Left hindlimb (tissue), 1 donor: ENCODE data around the gene NAV3.
"Not testable (repeated sequence)": the region's sequence is repeated elsewhere in the genome, so short reads cannot be mapped to it uniquely, and the experiment has no call there.

ENCODE experiments used
- DNase-seq: peaks from one replicate; pipeline ENCODE4 v3.0.0-alpha.2; 2018

The NAV3 gene

DNA sequence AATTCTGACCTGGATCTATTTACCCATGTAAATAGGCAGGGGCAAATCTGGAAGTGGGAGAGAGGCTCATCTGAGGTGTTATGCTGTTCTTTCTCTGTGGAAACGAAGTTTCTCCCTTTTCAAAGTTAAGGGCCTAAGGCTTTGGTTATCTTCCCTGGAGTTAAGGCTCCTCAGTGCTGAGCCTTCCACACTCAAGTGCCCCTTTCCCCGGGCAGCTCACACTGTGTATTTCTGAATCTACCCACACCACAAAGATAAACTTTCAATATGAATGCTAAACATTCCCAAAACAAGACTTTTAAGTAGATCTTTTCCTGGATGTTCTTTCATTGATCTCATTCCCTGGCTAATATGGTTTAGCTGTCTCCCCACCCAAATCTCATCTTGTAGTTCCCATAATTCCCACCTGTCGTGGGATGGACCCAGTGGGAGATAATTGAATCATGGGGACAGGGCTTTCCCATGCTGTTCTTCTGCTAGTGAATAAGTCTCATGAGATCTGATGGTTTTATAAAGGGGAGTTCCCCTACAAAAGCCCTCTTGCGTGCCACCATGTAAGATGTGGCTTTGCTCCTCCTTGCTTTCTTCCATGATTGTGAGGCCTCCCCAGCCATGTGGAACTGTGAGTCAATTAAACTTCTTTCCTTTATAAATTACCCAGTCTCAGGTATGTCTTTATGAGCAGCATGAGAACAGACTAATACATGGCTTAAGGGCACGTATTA lies 251.1 kb downstream of the NAV3 start:
- DNase-seq: no peak

- DNase-seq: no peak
Measured at GRCh38 chr12:78085542-78086182, 255.0 kb downstream of the NAV3 start.

- no peak for DNase-seq
Measured at GRCh38 chr12:78086553-78087362, 256.1 kb downstream of the NAV3 start.

GRCh38 chr12:78087363-78087675 lies 256.6 kb downstream of the NAV3 start:
- DNase-seq: no peak

DNA sequence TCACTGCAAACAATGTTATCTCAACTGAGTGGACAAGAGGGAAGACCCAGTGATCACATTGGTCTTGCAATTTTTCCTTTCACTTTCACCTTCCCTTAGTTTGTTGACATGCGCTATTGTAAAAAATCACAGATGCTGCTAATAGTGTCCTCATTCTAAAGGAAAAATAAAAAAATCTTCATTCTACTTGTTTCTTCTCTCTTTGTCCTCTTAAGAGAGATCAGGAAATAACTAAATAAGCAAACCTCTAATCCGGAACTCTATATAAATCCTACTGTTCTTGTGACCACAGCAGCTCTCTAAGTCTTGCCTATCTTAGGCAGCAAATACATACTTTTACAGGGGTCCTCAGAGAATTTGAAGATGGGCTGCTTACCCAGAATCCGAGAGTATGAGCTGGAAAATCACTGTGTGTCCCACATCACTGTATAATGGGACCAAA lies 257.7 kb downstream of the NAV3 start:
- no peak for DNase-seq

DNA sequence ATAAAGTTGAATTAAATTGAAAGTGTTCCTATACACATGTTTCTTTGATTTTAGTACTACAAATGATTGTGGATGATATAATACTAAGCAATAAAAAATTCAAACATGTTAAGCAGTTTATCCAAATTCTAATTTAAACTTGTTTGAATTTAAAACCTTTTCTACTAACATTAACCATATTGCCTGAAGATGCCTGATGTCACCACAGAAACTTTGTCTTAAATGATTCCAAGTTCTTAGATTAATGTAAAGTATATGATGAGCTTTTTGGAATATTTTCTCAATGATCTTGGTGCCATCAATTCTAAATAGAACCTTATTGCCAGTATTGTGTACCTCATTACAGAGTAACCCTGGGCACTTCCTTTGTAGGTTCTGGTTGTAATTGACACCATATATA lies 259.6 kb downstream of the NAV3 start:
- DNase-seq: no peak

DNA sequence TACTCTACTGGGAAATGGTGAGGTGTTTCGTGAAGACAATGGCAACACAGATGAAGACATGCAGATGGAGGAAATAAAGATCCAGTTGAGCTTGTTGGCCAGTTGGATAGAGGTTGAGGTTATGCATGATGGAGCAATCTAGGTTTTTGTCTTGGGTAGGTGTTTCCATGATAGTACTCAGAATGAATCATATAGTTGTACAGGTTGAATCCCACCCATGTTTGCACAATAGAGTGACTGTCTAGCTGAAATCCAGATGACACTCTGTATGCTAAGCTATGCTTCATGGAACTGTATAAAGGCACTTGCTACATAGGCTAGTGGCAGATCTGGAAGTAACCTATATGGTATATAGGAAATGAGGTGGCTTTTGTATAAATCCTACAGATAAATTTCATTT lies 264.9 kb downstream of the NAV3 start:
- no peak for DNase-seq

GRCh38 chr12:78096909-78097597 lies 266.4 kb downstream of the NAV3 start:
- no peak for DNase-seq

DNA sequence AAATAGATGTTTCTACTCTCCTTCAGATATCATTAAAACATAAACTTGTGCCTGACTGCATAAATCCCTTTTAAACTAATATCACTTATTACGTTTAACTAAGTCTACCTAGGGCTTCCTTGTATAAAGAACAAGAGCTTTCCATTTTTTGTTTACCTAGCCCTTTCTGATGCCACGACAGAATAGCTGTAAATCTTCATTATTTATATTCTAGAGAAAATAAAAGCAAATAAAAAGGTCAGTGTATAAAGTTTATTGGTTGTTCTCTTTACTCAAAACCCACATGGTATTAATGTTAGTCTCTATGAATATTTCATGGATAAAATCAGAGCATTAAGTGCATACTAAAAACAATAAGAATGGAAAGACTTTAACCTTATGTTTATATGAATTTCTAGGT lies 269.1 kb downstream of the NAV3 start:
- no peak for DNase-seq

- DNase-seq: no peak
Measured at GRCh38 chr12:78101113-78101876, 270.6 kb downstream of the NAV3 start.

GRCh38 chr12:78101946-78102635 lies 271.4 kb downstream of the NAV3 start:
- no peak for DNase-seq

GRCh38 chr12:78102801-78103200 lies 272.1 kb downstream of the NAV3 start:
- not testable (repeated sequence) for DNase-seq

- no peak for DNase-seq
Measured at GRCh38 chr12:78115889-78116288, 285.2 kb downstream of the NAV3 start.

- DNase-seq: no peak
Measured at GRCh38 chr12:78118036-78118435, 287.3 kb downstream of the NAV3 start.

DNA sequence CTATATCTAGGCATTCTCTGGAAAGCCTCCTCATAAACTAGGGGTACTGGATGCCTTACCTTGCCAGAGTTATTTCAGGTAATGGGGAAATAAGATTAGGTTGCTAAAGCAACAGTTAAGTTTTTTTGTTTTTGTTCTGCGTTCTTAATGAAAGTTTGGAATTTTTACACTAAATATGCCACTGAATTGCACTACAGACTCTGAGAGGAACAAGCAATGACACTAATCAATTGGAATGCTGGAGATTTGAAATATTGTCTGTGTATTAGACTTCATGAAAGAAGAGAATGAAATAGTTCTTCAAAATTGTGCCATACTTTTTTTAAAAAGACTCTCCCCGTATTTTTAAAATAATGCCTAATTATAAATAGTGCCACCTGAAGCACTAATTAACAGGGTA lies 287.8 kb downstream of the NAV3 start:
- no peak for DNase-seq

GRCh38 chr12:78119351-78119918 lies 288.7 kb downstream of the NAV3 start:
- no peak for DNase-seq

- DNase-seq: no peak
Measured at GRCh38 chr12:78120306-78120705, 289.6 kb downstream of the NAV3 start.

- DNase-seq: no peak
Measured at GRCh38 chr12:78120866-78121560, 290.3 kb downstream of the NAV3 start.

GRCh38 chr12:78121969-78122610 lies 291.4 kb downstream of the NAV3 start:
- DNase-seq: no peak

- no peak for DNase-seq
Measured at GRCh38 chr12:78128211-78128610, 297.5 kb downstream of the NAV3 start.
